Fibroblast of skin of left biceps (primary cell): ENCODE data around the gene MARCHF3.
A peak's percentile ranks its signal among the peaks of the same experiment; 100 is the strongest.
"Not testable (repeated sequence)": the region's sequence is repeated elsewhere in the genome, so short reads cannot be mapped to it uniquely, and the experiment has no call there.

Experiments used
- DNase-seq, 2 experiments: peaks; one replicate each; pipeline ENCODE4 v3.0.0-alpha.2; 2013; ENCODE audit warnings: low read depth in 2 of 2

MARCHF3 gene

GRCh38 chr5:126917918-126918614 is 112.3 kb downstream of the MARCHF3 start:
- no peak for DNase-seq

GRCh38 chr5:126915496-126915895 is 114.9 kb downstream of the MARCHF3 start:
- DNase-seq, result no peak

- DNase-seq, result no peak
Measured at GRCh38 chr5:126914801-126915436, 115.4 kb downstream of the MARCHF3 start.

GRCh38 chr5:126912616-126913200 is 117.7 kb downstream of the MARCHF3 start:
- peak; percentile 29 to 30 for DNase-seq

- no peak for DNase-seq
Measured at GRCh38 chr5:126911986-126912385, 118.4 kb downstream of the MARCHF3 start.

GRCh38 chr5:126909856-126910255 is 120.5 kb downstream of the MARCHF3 start:
- no peak for DNase-seq

- DNase-seq, result not testable (repeated sequence)
Measured at GRCh38 chr5:126904407-126904806, 126.0 kb downstream of the MARCHF3 start.

- no peak for DNase-seq
Measured at GRCh38 chr5:126900796-126901195, 129.6 kb downstream of the MARCHF3 start.

- no peak for DNase-seq
Measured at GRCh38 chr5:126899476-126899875, 130.9 kb downstream of the MARCHF3 start.

- DNase-seq, result no peak
Measured at GRCh38 chr5:126897851-126898630, 132.3 kb downstream of the MARCHF3 start.

- no peak for DNase-seq
Measured at GRCh38 chr5:126896170-126896702, 134.1 kb downstream of the MARCHF3 start.

GRCh38 chr5:126895712-126896111 is 134.6 kb downstream of the MARCHF3 start:
- DNase-seq, result not testable (repeated sequence)

- DNase-seq, result not testable (repeated sequence)
Measured at GRCh38 chr5:126890414-126890813, 139.9 kb downstream of the MARCHF3 start.

GRCh38 chr5:126888175-126888574 is 142.2 kb downstream of the MARCHF3 start:
- DNase-seq, result no peak

GRCh38 chr5:126884269-126884819 is 146.0 kb downstream of the MARCHF3 start:
- DNase-seq, result peak; percentile 81

GRCh38 chr5:126883564-126884245 is 146.7 kb downstream of the MARCHF3 start:
- DNase-seq, result no peak

- no peak for DNase-seq
Measured at GRCh38 chr5:126881821-126882600, 148.3 kb downstream of the MARCHF3 start.

GRCh38 chr5:126878634-126879033 is 151.7 kb downstream of the MARCHF3 start:
- DNase-seq, result no peak

GRCh38 chr5:126878085-126878484 is 152.3 kb downstream of the MARCHF3 start:
- no peak for DNase-seq

GRCh38 chr5:126877602-126878001 is 152.8 kb downstream of the MARCHF3 start:
- no peak for DNase-seq
